Measurements from ENCODE around the gene SYT5.
A peak's percentile ranks its signal among the peaks of the same experiment; 100 is the strongest.
"Not testable (repeated sequence)": the region's sequence is repeated elsewhere in the genome, so short reads cannot be mapped to it uniquely, and the experiment has no call there.

SYT5 gene

GRCh38 chr19:55206664-55207500, 26.8 kb upstream of the SYT5 start:
- DNase-seq: peak; percentile 50

GRCh38 chr19:55202199-55202598, 22.1 kb upstream of the SYT5 start:
- DNase-seq: not testable (repeated sequence)

- DNase-seq: no peak
Observed at GRCh38 chr19:55199620-55200204, 19.6 kb upstream of the SYT5 start.

- no peak for DNase-seq
Observed at GRCh38 chr19:55198651-55199050, 18.6 kb upstream of the SYT5 start.

GRCh38 chr19:55197528-55197927, 17.4 kb upstream of the SYT5 start:
- no peak for DNase-seq

GRCh38 chr19:55196803-55197202, 16.7 kb upstream of the SYT5 start:
- DNase-seq: no peak

- DNase-seq: no peak
Observed at GRCh38 chr19:55193481-55193880, 13.4 kb upstream of the SYT5 start.

- no peak for DNase-seq
Observed at GRCh38 chr19:55189403-55189835, 9.3 kb upstream of the SYT5 start.

GRCh38 chr19:55188625-55189024, 8.5 kb upstream of the SYT5 start:
- DNase-seq: no peak

GRCh38 chr19:55186080-55186479, 6.0 kb upstream of the SYT5 start:
- no peak for DNase-seq

- DNase-seq: no peak
Observed at GRCh38 chr19:55181740-55182139, 1.7 kb upstream of the SYT5 start.

- peak; percentile 68 for DNase-seq
Observed at GRCh38 chr19:55178781-55179599, 1.1 kb downstream of the SYT5 start.

- DNase-seq: no peak
Observed at GRCh38 chr19:55176076-55176475, 4.0 kb downstream of the SYT5 start.

- DNase-seq: no peak
Observed at GRCh38 chr19:55175117-55175867, 4.8 kb downstream of the SYT5 start.

- DNase-seq: no peak
Observed at GRCh38 chr19:55174425-55175116, 5.5 kb downstream of the SYT5 start.

- DNase-seq: peak; percentile 55
Observed at GRCh38 chr19:55173714-55174409, 6.2 kb downstream of the SYT5 start.

- DNase-seq: no peak
Observed at GRCh38 chr19:55173186-55173713, 6.8 kb downstream of the SYT5 start.

- DNase-seq: no peak
Observed at GRCh38 chr19:55172741-55173140, 7.3 kb downstream of the SYT5 start.

GRCh38 chr19:55172318-55172717, 7.8 kb downstream of the SYT5 start:
- DNase-seq: not testable (repeated sequence)

GRCh38 chr19:55171440-55171839, 8.6 kb downstream of the SYT5 start:
- DNase-seq: no peak

- DNase-seq: no peak
Observed at GRCh38 chr19:55169136-55169535, 11.0 kb downstream of the SYT5 start.
